Activated CD8-positive, alpha-beta T cell treated with anti-CD3 and anti-CD28 coated beads for 36 hours (primary cell): Measurements from ENCODE around the gene ABHD12. TPM values are rescaled to one million over a fixed set of nuclear protein-coding genes. Genes with fewer than 3 reads are reported as not detected.
A peak's percentile ranks its signal among the peaks of the same experiment; 100 is the strongest.

Source experiments
- ATAC-seq: fragments of 200-7000 bp; cut with Tn5 transposase; one replicate; pipeline ENCODE4 v1.10.0; 2021; ENCODE audit warnings: mild to moderate bottlenecking, moderate library complexity
- CTCF ChIA-PET: fragments of 350-600 bp; sonication (Branson Sonifier 250); formaldehyde crosslinking; loops from one replicate; lab custom pipeline; 2021; ENCODE audit warnings: antibody characterized with exemption; lab: Charles Lee
- POLR2A ChIA-PET: fragments of 350-600 bp; sonication (Branson Sonifier 250); formaldehyde crosslinking; loops from one replicate; lab custom pipeline; 2021; ENCODE audit warnings: antibody characterized with exemption; lab: Charles Lee
- DNase-seq: peaks from one replicate; pipeline ENCODE4 v3.0.0-alpha.2; 2020
- H3K27ac Mint-ChIP-seq: one replicate; pipeline ENCODE4 v1.8.0; 2021; ENCODE audit warnings: mild to moderate bottlenecking, mixed read lengths
- H3K27me3 Mint-ChIP-seq: one replicate; pipeline ENCODE4 v1.8.0; 2021; ENCODE audit warnings: mixed read lengths
- H3K36me3 Mint-ChIP-seq: one replicate; pipeline ENCODE4 v1.8.0; 2021; ENCODE audit warnings: low read depth, mixed read lengths
- H3K4me1 Mint-ChIP-seq: one replicate; pipeline ENCODE4 v1.8.0; 2021; ENCODE audit warnings: low read depth, mixed read lengths
- H3K4me3 Mint-ChIP-seq: one replicate; pipeline ENCODE4 v1.8.0; 2021; ENCODE audit warnings: mild to moderate bottlenecking, moderate library complexity, mixed read lengths
- H3K9me3 Mint-ChIP-seq: one replicate; pipeline ENCODE4 v1.8.0; 2021; ENCODE audit warnings: mixed read lengths
- intact Hi-C: fragments of 100-400 bp; cut with micrococcal nuclease; formaldehyde crosslinking; loops from one replicate; pipeline ENCODE4 v1.10.0; 2022
- total RNA-seq, 2 experiments: library from RNA; stranded (reverse); gene quantifications; one replicate each; pipeline ENCODE4 v1.2.3, GENCODE V29; 2021
- TF ChIP-seq, protein P1 (sequence below): fragments of 200-600 bp; IDR thresholded peaks from one replicate; pipeline ENCODE4 v1.8.0; 2022; ENCODE audit warnings: antibody characterized with exemption, mild to moderate bottlenecking

ABHD12 gene
- total RNA-seq, 2 experiments from 2014 or later: 16.0 to 17.0 TPM

DNA sequence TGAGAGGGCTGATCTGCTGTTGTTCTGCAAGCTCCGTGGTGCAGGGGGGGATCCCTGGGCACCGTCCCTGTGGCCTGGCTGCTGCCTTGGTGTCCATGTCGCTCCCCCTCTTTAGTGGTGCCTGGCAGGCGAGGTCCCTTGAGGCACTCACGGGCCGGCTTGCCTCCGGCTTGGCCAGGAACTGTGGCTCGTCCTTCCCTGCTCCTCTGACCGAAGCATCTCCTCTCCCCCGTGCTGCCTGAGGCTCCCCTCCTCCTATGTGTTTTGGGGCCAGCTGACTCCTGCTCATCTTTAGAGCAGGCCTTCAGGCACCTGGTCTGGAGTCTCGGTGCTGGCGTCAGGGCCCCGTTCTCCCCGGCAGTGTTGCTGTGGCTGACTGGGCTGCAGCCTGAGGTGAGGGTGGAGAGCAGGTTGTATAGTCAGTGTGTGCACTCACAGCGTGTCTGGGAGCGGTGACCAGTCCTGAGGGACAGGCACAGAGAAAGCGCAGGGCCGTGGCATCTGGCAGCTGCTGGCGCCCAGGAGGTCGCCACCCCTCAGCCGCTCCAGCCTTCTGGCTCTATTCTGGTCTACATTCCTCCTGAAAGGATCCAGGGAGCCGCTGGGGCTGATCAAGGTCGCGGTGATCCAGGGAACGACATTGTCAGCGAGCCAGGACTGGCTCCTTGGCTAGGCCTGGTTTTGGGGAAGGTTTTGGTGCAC, 99.1 kb downstream of the ABHD12 start:
- H3K9me3 Mint-ChIP-seq: no peaks in the 10 kb centered on the region
- no peaks in the 10 kb centered on the region for H3K27me3 Mint-ChIP-seq
- intact Hi-C loops: no loop called here
- H3K27ac Mint-ChIP-seq: no peak overlapping the region
- ChIA-PET CTCF (no interaction called here), POLR2A (no interaction called here)
- no peak for DNase-seq
- no peak for ATAC-seq
- TF ChIP-seq, protein P1, sequence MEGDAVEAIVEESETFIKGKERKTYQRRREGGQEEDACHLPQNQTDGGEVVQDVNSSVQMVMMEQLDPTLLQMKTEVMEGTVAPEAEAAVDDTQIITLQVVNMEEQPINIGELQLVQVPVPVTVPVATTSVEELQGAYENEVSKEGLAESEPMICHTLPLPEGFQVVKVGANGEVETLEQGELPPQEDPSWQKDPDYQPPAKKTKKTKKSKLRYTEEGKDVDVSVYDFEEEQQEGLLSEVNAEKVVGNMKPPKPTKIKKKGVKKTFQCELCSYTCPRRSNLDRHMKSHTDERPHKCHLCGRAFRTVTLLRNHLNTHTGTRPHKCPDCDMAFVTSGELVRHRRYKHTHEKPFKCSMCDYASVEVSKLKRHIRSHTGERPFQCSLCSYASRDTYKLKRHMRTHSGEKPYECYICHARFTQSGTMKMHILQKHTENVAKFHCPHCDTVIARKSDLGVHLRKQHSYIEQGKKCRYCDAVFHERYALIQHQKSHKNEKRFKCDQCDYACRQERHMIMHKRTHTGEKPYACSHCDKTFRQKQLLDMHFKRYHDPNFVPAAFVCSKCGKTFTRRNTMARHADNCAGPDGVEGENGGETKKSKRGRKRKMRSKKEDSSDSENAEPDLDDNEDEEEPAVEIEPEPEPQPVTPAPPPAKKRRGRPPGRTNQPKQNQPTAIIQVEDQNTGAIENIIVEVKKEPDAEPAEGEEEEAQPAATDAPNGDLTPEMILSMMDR: no peak
- H3K4me1 Mint-ChIP-seq: peaks cover 6% of the 10 kb centered on the region
- H3K36me3 Mint-ChIP-seq: peaks cover 3% of the 10 kb centered on the region
- no peak overlapping the region for H3K4me3 Mint-ChIP-seq

DNA sequence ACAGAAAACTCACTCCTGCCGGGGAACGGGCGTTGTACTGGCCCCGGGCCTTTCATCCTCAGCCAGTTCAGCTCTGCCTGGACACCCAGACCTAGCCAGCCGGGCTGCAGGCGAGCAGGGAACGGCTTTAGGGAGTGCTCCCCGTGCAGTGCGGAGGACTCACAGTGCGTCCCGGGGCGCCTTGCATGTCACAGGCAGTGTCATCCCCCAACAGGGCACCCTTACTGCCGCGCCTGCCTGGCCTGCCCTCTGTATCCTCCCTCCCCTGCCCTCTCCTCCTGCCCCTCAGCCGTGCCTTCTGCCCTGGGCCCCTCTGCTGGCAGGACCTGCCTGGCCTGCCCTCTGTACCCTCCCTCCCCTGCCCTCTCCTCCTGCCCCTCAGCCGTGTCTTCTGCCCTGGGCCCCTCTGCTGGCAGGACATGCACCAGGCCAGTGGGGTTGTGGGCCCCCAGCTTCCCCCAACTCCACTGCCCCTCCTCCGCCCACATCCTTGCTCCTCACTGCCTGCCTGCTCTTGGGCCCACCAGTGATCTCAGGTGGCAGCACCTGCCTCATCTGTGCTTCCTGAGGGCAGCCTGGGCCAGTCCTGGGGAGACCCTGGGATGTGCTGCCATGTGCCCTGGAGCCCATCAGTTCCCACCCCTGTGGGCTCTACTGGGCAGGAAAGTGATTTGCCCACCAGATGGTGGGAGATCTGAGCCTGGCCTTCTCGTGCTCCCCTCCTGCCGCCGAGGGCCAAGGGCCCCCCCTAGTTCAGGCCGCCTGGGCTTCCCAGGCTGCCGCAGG, 99.8 kb downstream of the ABHD12 start:
- Mint-ChIP-seq H3K4me1 (peaks cover 3% of the 10 kb centered on the region), H3K27me3 (no peaks in the 10 kb centered on the region), H3K36me3 (peaks cover 5% of the 10 kb centered on the region), H3K4me3 (no peak overlapping the region), H3K27ac (no peak overlapping the region), H3K9me3 (no peaks in the 10 kb centered on the region)
- ATAC-seq: no peak
- no peak for DNase-seq
- TF ChIP-seq, protein P1: no peak
- ChIA-PET POLR2A (interaction anchor here (1.7 kb wide), 1 partner anchor 129 kb away, joined by 3 read pairs; no protein-coding TSS in a partner anchor), CTCF (interaction anchor here (1.3 kb wide), 1 partner anchor 109 kb away, joined by 3 read pairs; no protein-coding TSS in a partner anchor)
- intact Hi-C loops: no loop called here

DNA sequence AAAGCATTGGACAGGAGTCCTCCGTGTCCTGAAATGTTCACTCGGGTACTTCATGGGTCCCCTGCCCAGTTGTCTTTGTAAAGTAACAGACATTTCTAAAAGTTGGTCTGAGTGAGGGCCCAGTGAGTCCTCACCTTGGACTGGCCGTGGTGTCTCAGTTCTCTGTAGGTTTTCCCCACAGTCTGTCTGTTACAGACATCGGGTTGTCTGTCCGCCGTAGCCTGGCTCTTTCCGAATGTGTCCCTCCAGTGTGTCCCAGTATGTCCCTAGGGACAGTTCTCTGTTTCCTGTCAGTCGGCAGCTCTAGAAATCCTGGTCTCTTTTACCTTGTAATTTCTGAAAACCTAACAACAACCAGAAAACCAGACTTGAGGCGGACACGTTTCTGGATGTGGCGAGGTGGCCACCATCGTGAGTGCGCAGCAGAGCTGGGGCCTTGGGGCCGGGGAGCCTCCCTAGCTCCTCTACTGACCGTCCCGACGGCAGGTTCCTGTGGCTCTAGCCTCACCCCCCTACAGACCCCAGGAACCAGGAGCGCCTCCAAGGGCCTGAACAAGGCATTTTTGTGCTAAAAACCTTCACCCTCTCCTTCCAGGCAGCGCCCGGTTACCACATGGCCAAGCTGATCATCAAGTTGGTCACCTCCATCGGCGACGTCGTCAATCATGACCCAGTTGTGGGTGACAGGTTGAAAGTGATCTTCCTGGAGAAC, 100.6 kb downstream of the ABHD12 start:
- TF ChIP-seq, protein P1: no peak
- Mint-ChIP-seq H3K36me3 (peaks cover 12% of the 10 kb centered on the region), H3K4me3 (no peak overlapping the region), H3K27ac (no peak overlapping the region), H3K27me3 (no peaks in the 10 kb centered on the region), H3K4me1 (peaks cover 3% of the 10 kb centered on the region), H3K9me3 (no peaks in the 10 kb centered on the region)
- ATAC-seq: no peak
- intact Hi-C loops: no loop called here
- POLR2A ChIA-PET: interaction anchor here (1.7 kb wide), 1 partner anchor 129 kb away, joined by 3 read pairs; no protein-coding TSS in a partner anchor
- CTCF ChIA-PET: interaction anchor here (1.3 kb wide), 1 partner anchor 109 kb away, joined by 3 read pairs; no protein-coding TSS in a partner anchor
- no peak for DNase-seq

DNA sequence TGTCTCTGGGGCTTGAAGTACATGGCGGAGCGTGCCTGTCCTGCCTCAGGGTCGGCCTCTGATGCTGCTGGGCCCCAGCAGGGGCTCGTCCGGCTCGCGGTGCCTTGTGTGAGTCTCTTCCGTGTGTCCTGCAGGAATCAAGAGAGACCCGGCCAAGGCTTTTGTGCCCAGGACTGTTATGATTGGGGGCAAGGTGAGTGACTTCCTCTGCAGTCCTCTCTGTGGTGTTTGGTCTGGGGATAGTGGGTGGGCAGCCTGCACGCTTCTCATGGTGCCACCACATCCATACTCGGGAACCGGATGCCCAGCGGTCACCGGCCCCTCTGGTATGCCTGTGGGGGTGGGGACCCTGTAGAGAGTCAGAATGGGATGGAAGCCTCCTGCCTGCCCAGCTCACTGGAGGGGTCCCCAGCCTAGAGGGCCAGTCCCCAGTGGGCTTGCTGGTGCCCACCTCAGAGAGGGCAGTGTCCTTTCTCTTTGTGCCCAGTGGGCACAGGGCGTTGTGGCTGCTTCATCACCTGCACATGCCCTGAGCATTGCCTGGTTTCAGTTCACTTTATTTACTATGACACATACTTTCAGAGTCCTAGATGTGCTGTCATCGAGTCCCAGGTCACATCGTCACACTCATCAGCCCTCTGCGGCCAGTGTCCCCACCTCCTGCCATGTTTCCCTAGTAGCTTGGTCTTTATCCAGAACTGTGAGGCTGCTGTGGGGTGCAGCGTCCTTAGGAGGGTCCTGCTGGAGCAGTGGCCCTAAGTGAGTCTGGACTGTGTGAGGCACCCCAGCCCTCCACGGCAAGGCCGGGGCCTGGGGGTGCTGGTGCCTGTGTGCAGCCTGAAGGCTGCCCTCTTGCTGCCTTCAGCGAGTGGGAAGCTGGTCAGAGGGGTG, 102.1 kb downstream of the ABHD12 start:
- CTCF ChIA-PET: no interaction called here

More for the DNA sequence above, 102.1 kb downstream of the ABHD12 start:
- Mint-ChIP-seq H3K4me1 (no peaks in the 10 kb centered on the region), H3K36me3 (peaks cover 12% of the 10 kb centered on the region), H3K4me3 (no peak overlapping the region), H3K27me3 (no peaks in the 10 kb centered on the region), H3K27ac (no peak overlapping the region), H3K9me3 (no peaks in the 10 kb centered on the region)
- DNase-seq: no peak
- TF ChIP-seq, protein P1: no peak
- ATAC-seq: peak; percentile 58
- POLR2A ChIA-PET: no interaction called here
- intact Hi-C loops: no loop called here
